MCF 10A (cell line): ENCODE data around the gene ZNF280A. TPM values are rescaled to one million over a fixed set of nuclear protein-coding genes. Genes with fewer than 3 reads are reported as not detected.

Experiments
- BruUV-seq: library from RNA; stranded (reverse); fragments of 400-500 nt; replicated peaks from 2 replicates; lab custom pipeline; 2021; lab: Mats Ljungman, UMichigan
- CTCF ChIA-PET: fragments of 300-600 bp; sonication (Branson Sonifier 250); formaldehyde crosslinking; extraction: SDS; loops from one replicate; lab custom pipeline; 2021; ENCODE audit warnings: antibody characterized with exemption, inconsistent platforms; lab: Yijun Ruan, JAX
- POLR2A ChIA-PET: fragments of 300-600, 350-650 bp; sonication (Branson Sonifier 250); formaldehyde crosslinking; extraction: SDS; loops from one replicate; lab custom pipeline; 2020; ENCODE audit warnings: antibody characterized with exemption, inconsistent platforms; lab: Yijun Ruan, JAX
- DNase-seq: peaks from one replicate; pipeline ENCODE4 v3.0.0-alpha.2; 2018; ENCODE audit not compliant: unreplicated experiment
- H3K27ac Mint-ChIP-seq: one replicate; pipeline ENCODE4 v1.8.0; 2022; ENCODE audit warnings: mild to moderate bottlenecking, low read depth, mixed read lengths; ENCODE audit not compliant: unreplicated experiment
- H3K27me3 Mint-ChIP-seq: one replicate; pipeline ENCODE4 v1.8.0; 2022; ENCODE audit warnings: mixed read lengths; ENCODE audit not compliant: insufficient read depth, unreplicated experiment
- H3K36me3 Mint-ChIP-seq: one replicate; pipeline ENCODE4 v1.8.0; 2022; ENCODE audit warnings: mild to moderate bottlenecking, moderate library complexity, mixed read lengths; ENCODE audit not compliant: insufficient read depth, unreplicated experiment
- H3K4me1 Mint-ChIP-seq: one replicate; pipeline ENCODE4 v1.8.0; 2022; ENCODE audit warnings: mixed read lengths; ENCODE audit not compliant: insufficient read depth, unreplicated experiment
- H3K4me3 Mint-ChIP-seq: one replicate; pipeline ENCODE4 v1.8.0; 2022; ENCODE audit warnings: mild to moderate bottlenecking, moderate library complexity, mixed read lengths; ENCODE audit not compliant: unreplicated experiment
- H3K9me3 Mint-ChIP-seq: one replicate; pipeline ENCODE4 v1.8.0; 2022; ENCODE audit warnings: mixed read lengths; ENCODE audit not compliant: unreplicated experiment
- intact Hi-C: fragments of 100-400 bp; cut with micrococcal nuclease; formaldehyde crosslinking; loops from 2 replicates; pipeline ENCODE4 v1.14.1; 2022
- total RNA-seq: library from RNA; stranded (reverse); gene quantifications from 2 replicates; pipeline ENCODE4 v1.2.3, GENCODE V29; 2022
- TF ChIP-seq, protein P1 (sequence below): fragments of 200-600 bp; IDR thresholded peaks from one replicate; pipeline ENCODE4 v1.8.0; 2022; ENCODE audit warnings: antibody characterized with exemption, mild to moderate bottlenecking; ENCODE audit not compliant: unreplicated experiment

The ZNF280A gene
- total RNA-seq, 1 experiment from 2014 or later = not detected

DNA sequence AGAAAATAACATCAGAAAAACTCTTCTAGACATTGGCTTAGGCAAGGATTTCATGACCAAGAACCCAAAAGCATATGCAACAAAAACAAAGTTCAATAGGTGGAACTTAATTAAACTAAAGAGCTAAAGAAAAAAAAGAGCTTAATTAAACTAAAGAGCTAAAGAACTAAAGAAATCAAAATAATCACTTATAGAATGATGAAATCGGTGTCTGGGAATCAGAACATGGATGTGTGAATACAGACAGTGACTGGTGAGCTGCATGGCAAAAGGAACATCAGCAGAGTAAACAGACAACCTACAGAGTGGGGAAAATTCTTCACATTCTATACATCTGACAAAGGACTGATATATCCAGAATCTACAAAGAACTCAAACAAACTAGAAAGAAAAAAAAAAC is 53.0 kb downstream of the ZNF280A start:
- ChIA-PET CTCF (no interaction called here), POLR2A (no interaction called here)
- BruUV-seq = no TSS peak

DNA sequence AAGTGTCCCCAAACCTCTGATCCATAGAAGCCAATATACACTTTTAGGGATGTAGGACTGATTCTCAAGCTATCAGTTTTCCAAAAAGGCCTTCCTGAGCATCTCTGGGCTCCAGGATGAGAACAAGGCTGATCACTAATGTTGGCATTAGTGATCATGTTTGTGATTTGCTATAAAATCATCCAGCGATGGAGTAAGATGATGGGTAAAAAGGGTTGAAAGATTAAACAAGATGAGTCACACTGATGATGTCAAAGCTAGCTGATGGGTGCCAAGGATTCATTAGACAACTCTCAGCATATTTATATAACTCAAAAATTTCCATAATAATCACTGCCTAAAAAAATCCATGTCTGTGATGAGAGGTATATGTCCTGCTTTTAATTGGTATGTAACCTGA is 54.3 kb downstream of the ZNF280A start:
- intact Hi-C loops = loop anchor here (2.0 kb wide), 3 partner anchors 121 to 491 kb away; no protein-coding TSS in a partner anchor
- no TSS peak for BruUV-seq
- Mint-ChIP-seq H3K4me1 (peaks cover 3% of the 10 kb centered on the region), H3K27me3 (peaks cover 29% of the 10 kb centered on the region), H3K9me3 (peaks cover 12% of the 10 kb centered on the region), H3K36me3 (no peaks in the 10 kb centered on the region), H3K27ac (no peak overlapping the region), H3K4me3 (no peak overlapping the region)
- TF ChIP-seq, protein P1, sequence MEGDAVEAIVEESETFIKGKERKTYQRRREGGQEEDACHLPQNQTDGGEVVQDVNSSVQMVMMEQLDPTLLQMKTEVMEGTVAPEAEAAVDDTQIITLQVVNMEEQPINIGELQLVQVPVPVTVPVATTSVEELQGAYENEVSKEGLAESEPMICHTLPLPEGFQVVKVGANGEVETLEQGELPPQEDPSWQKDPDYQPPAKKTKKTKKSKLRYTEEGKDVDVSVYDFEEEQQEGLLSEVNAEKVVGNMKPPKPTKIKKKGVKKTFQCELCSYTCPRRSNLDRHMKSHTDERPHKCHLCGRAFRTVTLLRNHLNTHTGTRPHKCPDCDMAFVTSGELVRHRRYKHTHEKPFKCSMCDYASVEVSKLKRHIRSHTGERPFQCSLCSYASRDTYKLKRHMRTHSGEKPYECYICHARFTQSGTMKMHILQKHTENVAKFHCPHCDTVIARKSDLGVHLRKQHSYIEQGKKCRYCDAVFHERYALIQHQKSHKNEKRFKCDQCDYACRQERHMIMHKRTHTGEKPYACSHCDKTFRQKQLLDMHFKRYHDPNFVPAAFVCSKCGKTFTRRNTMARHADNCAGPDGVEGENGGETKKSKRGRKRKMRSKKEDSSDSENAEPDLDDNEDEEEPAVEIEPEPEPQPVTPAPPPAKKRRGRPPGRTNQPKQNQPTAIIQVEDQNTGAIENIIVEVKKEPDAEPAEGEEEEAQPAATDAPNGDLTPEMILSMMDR = no peak
- DNase-seq = no peak
- CTCF ChIA-PET = interaction anchor here (0.9 to 4.9 kb wide), 8 partner anchors 8 to 491 kb away, joined by 3 to 73 read pairs (median 5); no protein-coding TSS in a partner anchor
- POLR2A ChIA-PET = no interaction called here

More for the DNA sequence above, 53.0 kb downstream of the ZNF280A start:
- H3K4me1 Mint-ChIP-seq = peaks cover 3% of the 10 kb centered on the region
- no peaks in the 10 kb centered on the region for H3K36me3 Mint-ChIP-seq
- peaks cover 17% of the 10 kb centered on the region for H3K27me3 Mint-ChIP-seq
- TF ChIP-seq, protein P1 = no peak
- intact Hi-C loops = no loop called here
- no peak overlapping the region for H3K4me3 Mint-ChIP-seq
- no peak overlapping the region for H3K27ac Mint-ChIP-seq
- peaks cover 12% of the 10 kb centered on the region for H3K9me3 Mint-ChIP-seq
- no peak for DNase-seq

DNA sequence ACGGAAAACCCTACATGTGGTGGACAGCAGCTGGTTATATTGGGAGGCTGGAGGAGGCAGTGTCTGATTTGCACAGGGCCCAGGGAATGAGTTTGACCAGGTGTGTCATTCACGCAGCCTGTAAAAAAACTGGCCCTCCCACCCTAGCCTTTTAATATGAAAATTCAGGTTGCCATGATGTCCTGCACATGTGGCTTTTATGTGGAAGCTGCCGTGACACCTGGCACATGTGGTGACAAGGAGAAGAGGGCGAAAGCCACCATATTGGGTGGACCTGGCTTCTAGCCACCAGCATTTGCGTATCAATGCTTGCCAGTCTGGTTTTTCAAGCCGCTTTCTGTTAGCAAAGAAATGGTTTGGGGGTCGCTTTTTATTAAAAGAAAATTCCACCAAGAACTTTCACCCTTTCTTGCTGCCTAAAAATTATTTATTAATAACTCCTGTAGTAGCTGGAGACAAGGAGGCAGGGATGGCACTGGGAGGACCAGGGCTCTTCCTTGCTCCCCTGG is 54.9 kb downstream of the ZNF280A start:
- ChIA-PET CTCF (interaction anchor here (0.7 to 4.9 kb wide), 13 partner anchors 8 to 492 kb away, joined by 3 to 73 read pairs (median 3); no protein-coding TSS in a partner anchor), POLR2A (no interaction called here)
- BruUV-seq = no TSS peak
- Mint-ChIP-seq H3K27me3 (peaks cover 32% of the 10 kb centered on the region), H3K4me1 (peaks cover 3% of the 10 kb centered on the region), H3K9me3 (peaks cover 13% of the 10 kb centered on the region), H3K36me3 (no peaks in the 10 kb centered on the region), H3K27ac (no peak overlapping the region), H3K4me3 (no peak overlapping the region)
- DNase-seq = no peak
- intact Hi-C loops = loop anchor here (2.0 kb wide), 3 partner anchors 122 to 492 kb away; no protein-coding TSS in a partner anchor
- TF ChIP-seq, protein P1 = no peak

DNA sequence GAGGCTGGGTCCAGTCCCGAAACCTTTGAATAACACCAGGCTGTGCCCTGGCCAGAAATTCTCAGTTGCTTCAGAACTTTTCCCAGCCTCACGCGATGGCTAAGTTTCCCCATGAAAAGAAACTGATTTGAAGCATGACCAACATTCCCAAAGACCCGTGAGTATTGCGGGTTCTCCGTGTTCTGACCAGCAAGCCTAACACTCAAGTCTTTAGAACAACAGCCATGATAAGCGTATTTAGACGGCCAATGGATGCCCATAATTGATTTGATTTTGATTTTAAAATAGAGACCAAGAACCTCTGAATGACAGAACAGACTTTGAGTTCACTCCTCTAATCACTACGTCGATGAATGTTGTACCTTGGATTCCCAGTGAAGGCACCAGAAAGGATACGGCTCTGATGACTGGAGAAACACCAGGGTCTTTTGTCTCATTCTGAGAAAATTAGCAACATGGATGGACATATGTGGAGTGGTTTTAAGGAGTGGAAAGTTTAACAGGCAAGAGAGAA is 55.5 kb downstream of the ZNF280A start:
- Mint-ChIP-seq H3K27me3 (peaks cover 32% of the 10 kb centered on the region), H3K36me3 (no peaks in the 10 kb centered on the region), H3K4me1 (peaks cover 3% of the 10 kb centered on the region), H3K4me3 (no peak overlapping the region), H3K9me3 (peaks cover 18% of the 10 kb centered on the region), H3K27ac (no peak overlapping the region)
- no peak for DNase-seq
- ChIA-PET CTCF (interaction anchor here (0.7 to 4.9 kb wide), 25 partner anchors 9 to 814 kb away, joined by 3 to 73 read pairs (median 3); no protein-coding TSS in a partner anchor), POLR2A (no interaction called here)
- intact Hi-C loops = loop anchor here (2.0 kb wide), 3 partner anchors 122 to 492 kb away; no protein-coding TSS in a partner anchor
- BruUV-seq = no TSS peak
- TF ChIP-seq, protein P1 = no peak
